WERI-Rb-1 (cell line): ENCODE measurements around the gene WWC1.
A peak's percentile ranks its signal among the peaks of the same experiment; 100 is the strongest.
"Not testable (repeated sequence)": the region's sequence is repeated elsewhere in the genome, so short reads cannot be mapped to it uniquely, and the experiment has no call there.

Source experiments
- DNase-seq: peaks from one replicate; pipeline ENCODE4 v3.0.0-alpha.2; 2020
- H3K27ac ChIP-seq: fragments of 250-450 bp; sonication (Bioruptor Pico); 2 replicates; pipeline ENCODE4 v1.5.1; 2020; ENCODE audit warnings: mild to moderate bottlenecking, moderate library complexity
- H3K27me3 ChIP-seq: fragments of 250-450 bp; sonication (Bioruptor Pico); 2 replicates; pipeline ENCODE4 v1.5.1; 2021; ENCODE audit warnings: mild to moderate bottlenecking, low read depth, moderate library complexity; ENCODE audit not compliant: insufficient read depth, severe bottlenecking
- H3K36me3 ChIP-seq: fragments of 250-450 bp; sonication (Bioruptor Pico); 2 replicates; pipeline ENCODE4 v1.5.1; 2020; ENCODE audit warnings: mild to moderate bottlenecking, moderate library complexity
- H3K4me3 ChIP-seq: 2 replicates; pipeline ENCODE4 v1.5.1; 2011; ENCODE audit warnings: low read depth, mild to moderate bottlenecking, control low read depth, low read length
- H3K9me3 ChIP-seq: fragments of 250-450 bp; sonication (Bioruptor Pico); 2 replicates; pipeline ENCODE4 v1.5.1; 2021; ENCODE audit warnings: mild to moderate bottlenecking, moderate library complexity; ENCODE audit not compliant: severe bottlenecking
- CTCF ChIP-seq: IDR thresholded peaks from 2 replicates; pipeline ENCODE4 v1.5.1; 2011; ENCODE audit warnings: low read depth, mild to moderate bottlenecking, control low read depth, inconsistent platforms, low read length

The WWC1 gene

GRCh38 chr5:168427224-168427623 is 135.8 kb downstream of the WWC1 start:
- Histone ChIP-seq H3K27ac (peak overlapping the region; percentile 42), H3K9me3 (no peaks in the 10 kb centered on the region), H3K27me3 (no peaks in the 10 kb centered on the region), H3K4me3 (peak overlapping the region; percentile 35), H3K36me3 (peaks cover 36% of the 10 kb centered on the region)
- no peak for TF ChIP-seq CTCF
- peak; percentile 76 for DNase-seq

- peaks cover 49% of the 10 kb centered on the region for H3K36me3 ChIP-seq
- no peak for TF ChIP-seq CTCF
- no peak for DNase-seq
Measured at GRCh38 chr5:168428552-168428951, 137.1 kb downstream of the WWC1 start.

GRCh38 chr5:168430296-168430695 is 138.9 kb downstream of the WWC1 start:
- H3K27ac ChIP-seq, result no peak overlapping the region
- TF ChIP-seq CTCF, result no peak

More at GRCh38 chr5:168428552-168428951, 137.1 kb downstream of the WWC1 start:
- no peak overlapping the region for H3K4me3 ChIP-seq
- H3K9me3 ChIP-seq, result no peaks in the 10 kb centered on the region
- H3K27ac ChIP-seq, result no peak overlapping the region
- H3K27me3 ChIP-seq, result no peaks in the 10 kb centered on the region

GRCh38 chr5:168432903-168433302 is 141.5 kb downstream of the WWC1 start:
- peaks cover 72% of the 10 kb centered on the region for H3K36me3 ChIP-seq
- H3K27me3 ChIP-seq, result no peaks in the 10 kb centered on the region
- DNase-seq, result no peak
- no peak overlapping the region for H3K27ac ChIP-seq
- no peak for TF ChIP-seq CTCF
- H3K4me3 ChIP-seq, result no peak overlapping the region
- H3K9me3 ChIP-seq, result no peaks in the 10 kb centered on the region

More at GRCh38 chr5:168430296-168430695, 138.9 kb downstream of the WWC1 start:
- Histone ChIP-seq H3K27me3 (no peaks in the 10 kb centered on the region), H3K36me3 (peaks cover 66% of the 10 kb centered on the region), H3K4me3 (no peak overlapping the region), H3K9me3 (no peaks in the 10 kb centered on the region)
- no peak for DNase-seq

GRCh38 chr5:168434001-168434400 is 142.6 kb downstream of the WWC1 start:
- TF ChIP-seq CTCF, result no peak
- DNase-seq, result no peak
- Histone ChIP-seq H3K36me3 (peaks cover 72% of the 10 kb centered on the region), H3K27ac (no peak overlapping the region), H3K9me3 (no peaks in the 10 kb centered on the region), H3K4me3 (no peak overlapping the region), H3K27me3 (no peaks in the 10 kb centered on the region)

- peaks cover 66% of the 10 kb centered on the region for H3K36me3 ChIP-seq
- H3K27me3 ChIP-seq, result no peaks in the 10 kb centered on the region
- no peak for TF ChIP-seq CTCF
- no peak for DNase-seq
- no peaks in the 10 kb centered on the region for H3K9me3 ChIP-seq
- H3K4me3 ChIP-seq, result no peak overlapping the region
- no peak overlapping the region for H3K27ac ChIP-seq
Measured at GRCh38 chr5:168434746-168435321, 143.4 kb downstream of the WWC1 start.

- H3K36me3 ChIP-seq, result peaks cover 66% of the 10 kb centered on the region
- not testable (repeated sequence) for H3K4me3 ChIP-seq, DNase-seq
Measured at GRCh38 chr5:168435340-168435739, 143.9 kb downstream of the WWC1 start.

More at GRCh38 chr5:168435340-168435739, 143.9 kb downstream of the WWC1 start:
- H3K9me3 ChIP-seq, H3K27ac ChIP-seq, H3K27me3 ChIP-seq: not testable (repeated sequence)
